Keratinocyte (primary cell): Measurements from ENCODE around the gene MC1R. TPM values are rescaled to one million over a fixed set of nuclear protein-coding genes. Genes with fewer than 3 reads are reported as not detected.

ENCODE experiments used
- DNase-seq: peaks from one replicate; pipeline ENCODE4 v3.0.0-alpha.2; 2011; ENCODE audit warnings: low read depth, missing footprints, low spot score
- FAIRE-seq: peaks from 2 replicates; lab custom pipeline; 2011; peaks lifted over from hg19 to GRCh38; lab: Jason Lieb, UNC
- H2AFZ ChIP-seq: 2 replicates; pipeline ENCODE4 v1.6.0; 2012; ENCODE audit warnings: low read length, control low read depth, inconsistent platforms; ENCODE audit not compliant: control insufficient read depth
- H3K27ac ChIP-seq: 2 replicates; pipeline ENCODE4 v1.5.1; 2011; ENCODE audit warnings: low read length; ENCODE audit not compliant: control insufficient read depth, insufficient read depth
- H3K27me3 ChIP-seq: 3 replicates; pipeline ENCODE4 v1.6.0; 2011; ENCODE audit warnings: low read length; ENCODE audit not compliant: control insufficient read depth, insufficient read depth; ENCODE audit errors: extremely low read depth
- H3K36me3 ChIP-seq, 2 experiments: 2 replicates in 1 of 2; 3 replicates in 1 of 2; pipeline ENCODE4 v1.5.1; 2011; ENCODE audit warnings: low read length in 2 of 2, mild to moderate bottlenecking in 1 of 2; ENCODE audit not compliant: control insufficient read depth in 2 of 2, insufficient read depth in 2 of 2; ENCODE audit errors: extremely low read depth in 1 of 2
- H3K4me1 ChIP-seq: 3 replicates; pipeline ENCODE4 v1.5.1; 2011; ENCODE audit warnings: low read length; ENCODE audit not compliant: control insufficient read depth, insufficient read depth; ENCODE audit errors: extremely low read depth
- H3K4me2 ChIP-seq: 3 replicates; pipeline ENCODE4 v1.6.0; 2011; ENCODE audit warnings: low read depth, low read length; ENCODE audit not compliant: control insufficient read depth, insufficient read depth; ENCODE audit errors: extremely low read depth
- H3K4me3 ChIP-seq, 3 experiments: fragments of 200-600 bp in 1 of 3; sonication (generic) in 1 of 3; 2 replicates in 2 of 3; 3 replicates in 1 of 3; pipeline ENCODE4 v1.5.1; 2011 to 2016; ENCODE audit warnings: low read length in 3 of 3, mild to moderate bottlenecking in 3 of 3, control low read depth in 2 of 3, inconsistent platforms in 1 of 3, low read depth in 1 of 3, mixed read lengths in 1 of 3, mixed run types in 1 of 3, moderate library complexity in 1 of 3; ENCODE audit not compliant: control insufficient read depth in 2 of 3, insufficient read depth in 2 of 3; ENCODE audit errors: extremely low read depth in 1 of 3
- H3K79me2 ChIP-seq: 2 replicates; pipeline ENCODE4 v1.6.0; 2012; ENCODE audit warnings: low read length; ENCODE audit not compliant: control insufficient read depth, insufficient read depth
- H3K9ac ChIP-seq: 3 replicates; pipeline ENCODE4 v1.6.0; 2011; ENCODE audit warnings: low read length; ENCODE audit not compliant: control insufficient read depth, insufficient read depth; ENCODE audit errors: extremely low read depth
- H3K9me1 ChIP-seq: 3 replicates; pipeline ENCODE4 v1.6.0; 2011; ENCODE audit warnings: low read length; ENCODE audit not compliant: control insufficient read depth, insufficient read depth; ENCODE audit errors: extremely low read depth
- H3K9me3 ChIP-seq: 2 replicates; pipeline ENCODE4 v1.5.1; 2012; ENCODE audit warnings: low read depth, low read length; ENCODE audit not compliant: control insufficient read depth
- H4K20me1 ChIP-seq: 3 replicates; pipeline ENCODE4 v1.6.0; 2011; ENCODE audit warnings: low read length; ENCODE audit not compliant: control insufficient read depth, insufficient read depth; ENCODE audit errors: extremely low read depth
- CTCF ChIP-seq, 3 experiments: IDR thresholded peaks in 1 of 3; conservative IDR thresholded peaks in 1 of 3; optimal IDR thresholded peaks in 1 of 3; 2 replicates in 2 of 3; 3 replicates in 1 of 3; pipeline versions ENCODE3 to v1.5.1; 2011; ENCODE audit warnings: low read length in 3 of 3, mild to moderate bottlenecking in 3 of 3, moderate library complexity in 2 of 3, control low read depth in 1 of 3, inconsistent platforms in 1 of 3; ENCODE audit not compliant: insufficient read depth in 2 of 3; ENCODE audit errors: extremely low read depth in 1 of 3
- EZH2 ChIP-seq: IDR thresholded peaks from one replicate; pipeline ENCODE4 v1.6.1; 2012; ENCODE audit warnings: inconsistent platforms, mild to moderate bottlenecking, low read length, moderate library complexity
- dilution Hi-C: fragments of 300-500 bp; cut with MboI; formaldehyde crosslinking; loops from one replicate; pipeline ENCODE4 v1.7.0; 2020; ENCODE audit warnings: low sequenced_read_pairs; ENCODE audit not compliant: extremely low pct_ligation_motif_present
- polyA plus RNA-seq, 5 experiments: library from polyadenylated mRNA; depleted of rRNA in 3 of 5; stranded (reverse) in 3 of 5; stranded (forward) in 1 of 5; unstranded in 1 of 5; fragments of >200 nt; gene quantifications; 1 replicate in 1 of 5; 2 replicates in 3 of 5; 3 replicates in 1 of 5; pipeline versions ENCODE4 v1.2.1 to v1.2.3, GENCODE V29; 2011 to 2012; ENCODE audit warnings: missing spikeins in 2 of 5, low read depth in 1 of 5, low replicate concordance in 1 of 5

Gene MC1R
- polyA plus RNA-seq, 1 donor (not counting 4 experiments of a cell fraction or from before 2014, with no cell fraction given) = 1.1 TPM

DNA sequence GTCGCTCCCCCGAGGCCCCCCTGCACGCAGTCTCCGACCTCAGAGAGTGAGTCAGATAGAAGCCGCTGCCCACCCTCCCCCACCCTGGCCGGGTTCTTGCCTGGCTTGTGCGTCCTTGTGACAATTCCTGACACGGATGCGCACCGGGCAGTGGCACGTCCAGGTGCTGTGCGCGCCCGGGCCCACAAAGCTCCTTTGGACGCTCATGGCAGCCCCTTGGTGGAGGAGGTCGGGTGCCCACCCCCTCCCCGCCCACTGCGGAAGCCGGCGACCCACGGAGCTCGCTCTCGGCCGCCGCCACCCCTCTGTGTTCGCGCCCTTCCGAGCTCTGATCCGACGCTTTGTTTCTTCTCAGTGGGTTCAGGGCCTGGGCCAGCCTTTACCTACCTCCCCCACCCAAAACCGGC, 3.8 kb downstream of the MC1R start:
- Histone ChIP-seq H3K27ac (peak overlapping the region; percentile 85), H4K20me1 (peaks cover 1% of the 10 kb centered on the region), H3K4me1 (peaks cover 33% of the 10 kb centered on the region), H3K27me3 (peaks cover 5% of the 10 kb centered on the region), H3K9me1 (no peaks in the 10 kb centered on the region), H3K4me3 (peak overlapping the region; percentile 56 to 79 (median 77)), H3K79me2 (no peaks in the 10 kb centered on the region), H3K9ac (peak overlapping the region; percentile 81), H2AFZ (peak overlapping the region; percentile 65), H3K4me2 (peak overlapping the region; percentile 96), H3K9me3 (no peaks in the 10 kb centered on the region), H3K36me3 (no peaks in the 10 kb centered on the region)
- FAIRE-seq (no peak), DNase-seq (peak; percentile 64)
- no peak for TF ChIP-seq EZH2
- no peak for TF ChIP-seq CTCF (optimal IDR thresholded peaks at IDR 0.05 in 1 of 3, IDR thresholded peaks at IDR 0.05 in 1 of 3, conservative IDR thresholded peaks at IDR 0.05 in 1 of 3; ENCODE audit: extremely low read depth in 1 of 3, insufficient read depth in 2 of 3, low read length in 3 of 3)
- dilution Hi-C loops = no loop called here

DNA sequence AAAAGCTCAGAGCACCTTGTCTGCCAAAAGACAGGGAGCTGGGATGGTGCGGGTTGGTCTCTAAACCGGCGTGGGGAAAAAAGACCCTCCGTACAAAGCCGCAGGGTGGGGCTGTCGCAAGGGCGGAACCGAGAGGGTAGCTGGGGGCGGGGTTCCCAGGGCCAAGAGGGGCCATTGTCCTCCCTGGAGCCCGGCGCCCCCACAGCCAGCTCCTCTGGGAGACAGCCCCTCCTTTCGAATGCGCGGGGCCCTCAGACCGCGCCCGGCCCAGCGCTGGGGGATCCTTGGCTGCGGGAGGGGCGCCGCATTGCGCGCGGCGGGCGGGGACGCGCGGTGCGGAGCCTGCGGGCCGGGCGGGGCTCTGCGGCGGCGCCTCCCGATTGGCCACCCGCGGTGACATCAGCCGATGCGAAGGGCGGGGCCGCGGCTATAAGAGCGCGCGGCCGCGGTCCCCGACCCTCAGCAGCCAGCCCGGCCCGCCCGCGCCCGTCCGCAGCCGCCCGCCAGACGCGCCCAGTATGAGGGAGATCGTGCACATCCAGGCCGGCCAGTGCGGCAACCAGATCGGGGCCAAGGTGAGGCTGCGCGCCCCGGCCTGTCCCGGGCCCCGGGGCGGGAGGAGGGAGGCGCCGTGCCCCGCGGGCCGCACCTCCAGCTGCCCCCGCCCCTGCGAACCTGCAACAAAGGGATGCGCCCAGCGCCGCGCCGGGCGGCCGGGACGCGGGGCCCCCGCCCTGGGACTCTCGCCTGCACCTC, 4.4 kb downstream of the MC1R start, which contains the start of gene TUBB3:
TSS of gene TUBB3 (plus strand) at position 459 of the 756 bp plus-strand sequence. CDS start at position 519, 60 bp downstream.
- H3K27ac ChIP-seq = peak within 1 kb of the TSS; percentile 85
- peak within 1 kb of the TSS; percentile 81 for H3K9ac ChIP-seq
- peak within 1 kb of the TSS; percentile 65 for H2AFZ ChIP-seq
- peaks cover 27% of the 10 kb centered on the region for H3K4me1 ChIP-seq
- peak within 1 kb of the TSS; percentile 96 for H3K4me2 ChIP-seq
- no peaks in the 10 kb centered on the region for H3K79me2 ChIP-seq
- H3K9me3 ChIP-seq = no peaks in the 10 kb centered on the region
- FAIRE-seq (no peak), DNase-seq (no peak)
- H4K20me1 ChIP-seq = peaks cover 5% of the 10 kb centered on the region
- H3K27me3 ChIP-seq = peaks cover 5% of the 10 kb centered on the region
- dilution Hi-C loops = no loop called here
- H3K4me3 ChIP-seq = peak within 1 kb of the TSS; percentile 56 to 79 (median 77)
- no peaks in the 10 kb centered on the region for H3K9me1 ChIP-seq
- no peak for TF ChIP-seq CTCF (optimal IDR thresholded peaks at IDR 0.05 in 1 of 3, IDR thresholded peaks at IDR 0.05 in 1 of 3, conservative IDR thresholded peaks at IDR 0.05 in 1 of 3; ENCODE audit: extremely low read depth in 1 of 3, insufficient read depth in 2 of 3, low read length in 3 of 3)
- TF ChIP-seq EZH2 = no peak
- no peaks in the 10 kb centered on the region for H3K36me3 ChIP-seq
